HG03095 (cell line): ENCODE results near the gene FPGS.

Experiments used
- ATAC-seq: cut with Tn5 transposase; IDR thresholded peaks from one replicate; pipeline ENCODE4 v1.9.1; 2021; ENCODE audit warnings: moderate library complexity; ENCODE audit not compliant: unreplicated experiment

The FPGS gene

GRCh38 chr9:127786773-127787104 is 15.9 kb upstream of the FPGS start:
- no peak for ATAC-seq

GRCh38 chr9:127788337-127789011 is 14.2 kb upstream of the FPGS start:
- no peak for ATAC-seq

GRCh38 chr9:127789179-127789578 is 13.5 kb upstream of the FPGS start:
- no peak for ATAC-seq

GRCh38 chr9:127790094-127790855 is 12.4 kb upstream of the FPGS start:
- no peak for ATAC-seq

- no peak for ATAC-seq
These were observed 11.6 kb upstream of the FPGS start for GRCh38 chr9:127791085-127791484.

GRCh38 chr9:127792417-127793031 is 10.2 kb upstream of the FPGS start:
- ATAC-seq, result no peak

GRCh38 chr9:127793093-127793708 is 9.5 kb upstream of the FPGS start:
- ATAC-seq, result no peak

- ATAC-seq, result no peak
These were observed 8.5 kb upstream of the FPGS start for GRCh38 chr9:127794001-127794791.

GRCh38 chr9:127796225-127796813 is 6.4 kb upstream of the FPGS start:
- no peak for ATAC-seq

GRCh38 chr9:127796852-127797370 is 5.8 kb upstream of the FPGS start:
- ATAC-seq, result no peak

- ATAC-seq, result no peak
These were observed 617 bp upstream of the FPGS start for GRCh38 chr9:127801955-127802575.

- ATAC-seq, result no peak
These were observed 1.0 kb downstream of the FPGS start for GRCh38 chr9:127803507-127804352.

GRCh38 chr9:127805620-127806019 is 2.9 kb downstream of the FPGS start:
- no peak for ATAC-seq

- ATAC-seq, result no peak
These were observed 4.2 kb downstream of the FPGS start for GRCh38 chr9:127806871-127807270.

- no peak for ATAC-seq
These were observed 5.8 kb downstream of the FPGS start for GRCh38 chr9:127808347-127809001.

GRCh38 chr9:127809002-127809539 is 6.4 kb downstream of the FPGS start:
- ATAC-seq, result no peak

GRCh38 chr9:127809540-127810377 is 7.1 kb downstream of the FPGS start:
- no peak for ATAC-seq
